Measurements from ENCODE around the gene FOXR1.
"Not testable (repeated sequence)": the region's sequence is repeated elsewhere in the genome, so short reads cannot be mapped to it uniquely, and the experiment has no call there.

FOXR1 gene

GRCh38 chr11:118947091-118947490, 24.5 kb upstream of the FOXR1 start:
- no peak for DNase-seq (ENCODE audit: low spot score)

GRCh38 chr11:118948000-118948399, 23.6 kb upstream of the FOXR1 start:
- DNase-seq (ENCODE audit: low spot score) = no peak

- no peak for DNase-seq (ENCODE audit: low spot score)
These were observed 18.3 kb upstream of the FOXR1 start for GRCh38 chr11:118953265-118953664.

- not testable (repeated sequence) for DNase-seq (ENCODE audit: low spot score)
These were observed 17.6 kb upstream of the FOXR1 start for GRCh38 chr11:118953976-118954375.

GRCh38 chr11:118956094-118956846, 15.3 kb upstream of the FOXR1 start, which contains the start of gene UPK2:
Gene UPK2 (plus strand): TSS chr11:118956298. CDS start chr11:118956351, 53 bp downstream.
- DNase-seq (ENCODE audit: low spot score) = peak; percentile 88

- no peak for DNase-seq (ENCODE audit: low spot score)
These were observed 14.6 kb upstream of the FOXR1 start for GRCh38 chr11:118956847-118957469.

- DNase-seq (ENCODE audit: low spot score) = no peak
These were observed 14.0 kb upstream of the FOXR1 start for GRCh38 chr11:118957549-118957948.

GRCh38 chr11:118957968-118958367, 13.6 kb upstream of the FOXR1 start:
- DNase-seq (ENCODE audit: low spot score) = no peak

- no peak for DNase-seq (ENCODE audit: low spot score)
These were observed 13.0 kb upstream of the FOXR1 start for GRCh38 chr11:118958577-118958976.

GRCh38 chr11:118961189-118961588, 10.4 kb upstream of the FOXR1 start:
- no peak for DNase-seq (ENCODE audit: low spot score)

GRCh38 chr11:118961591-118961990, 10.0 kb upstream of the FOXR1 start:
- DNase-seq (ENCODE audit: low spot score) = no peak

- DNase-seq (ENCODE audit: low spot score) = not testable (repeated sequence)
These were observed 2.1 kb upstream of the FOXR1 start for GRCh38 chr11:118969508-118969907.

- DNase-seq (ENCODE audit: low spot score) = no peak
These were observed 2.4 kb downstream of the FOXR1 start for GRCh38 chr11:118973985-118974384.

GRCh38 chr11:118975771-118976709, 4.5 kb downstream of the FOXR1 start:
- DNase-seq (ENCODE audit: low spot score) = no peak

GRCh38 chr11:118979434-118979833, 7.9 kb downstream of the FOXR1 start:
- no peak for DNase-seq (ENCODE audit: low spot score)

- no peak for DNase-seq (ENCODE audit: low spot score)
These were observed 8.8 kb downstream of the FOXR1 start for GRCh38 chr11:118980191-118980881.

GRCh38 chr11:118984337-118984736, 12.8 kb downstream of the FOXR1 start:
- not testable (repeated sequence) for DNase-seq (ENCODE audit: low spot score)

GRCh38 chr11:118984825-118985224, 13.3 kb downstream of the FOXR1 start:
- DNase-seq (ENCODE audit: low spot score) = no peak

- no peak for DNase-seq (ENCODE audit: low spot score)
These were observed 16.7 kb downstream of the FOXR1 start for GRCh38 chr11:118988280-118988679.

- DNase-seq (ENCODE audit: low spot score) = not testable (repeated sequence)
These were observed 20.0 kb downstream of the FOXR1 start for GRCh38 chr11:118991486-118992038.

GRCh38 chr11:118996926-118997626, 25.5 kb downstream of the FOXR1 start:
- peak; percentile 35 for DNase-seq (ENCODE audit: low spot score)
